Measurements from ENCODE around the gene TRAK2.
"Not testable (repeated sequence)": the region's sequence is repeated elsewhere in the genome, so short reads cannot be mapped to it uniquely, and the experiment has no call there.

The TRAK2 gene, protein sequence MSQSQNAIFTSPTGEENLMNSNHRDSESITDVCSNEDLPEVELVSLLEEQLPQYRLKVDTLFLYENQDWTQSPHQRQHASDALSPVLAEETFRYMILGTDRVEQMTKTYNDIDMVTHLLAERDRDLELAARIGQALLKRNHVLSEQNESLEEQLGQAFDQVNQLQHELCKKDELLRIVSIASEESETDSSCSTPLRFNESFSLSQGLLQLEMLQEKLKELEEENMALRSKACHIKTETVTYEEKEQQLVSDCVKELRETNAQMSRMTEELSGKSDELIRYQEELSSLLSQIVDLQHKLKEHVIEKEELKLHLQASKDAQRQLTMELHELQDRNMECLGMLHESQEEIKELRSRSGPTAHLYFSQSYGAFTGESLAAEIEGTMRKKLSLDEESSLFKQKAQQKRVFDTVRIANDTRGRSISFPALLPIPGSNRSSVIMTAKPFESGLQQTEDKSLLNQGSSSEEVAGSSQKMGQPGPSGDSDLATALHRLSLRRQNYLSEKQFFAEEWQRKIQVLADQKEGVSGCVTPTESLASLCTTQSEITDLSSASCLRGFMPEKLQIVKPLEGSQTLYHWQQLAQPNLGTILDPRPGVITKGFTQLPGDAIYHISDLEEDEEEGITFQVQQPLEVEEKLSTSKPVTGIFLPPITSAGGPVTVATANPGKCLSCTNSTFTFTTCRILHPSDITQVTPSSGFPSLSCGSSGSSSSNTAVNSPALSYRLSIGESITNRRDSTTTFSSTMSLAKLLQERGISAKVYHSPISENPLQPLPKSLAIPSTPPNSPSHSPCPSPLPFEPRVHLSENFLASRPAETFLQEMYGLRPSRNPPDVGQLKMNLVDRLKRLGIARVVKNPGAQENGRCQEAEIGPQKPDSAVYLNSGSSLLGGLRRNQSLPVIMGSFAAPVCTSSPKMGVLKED

GRCh38 chr2:201451292-201452057, at the start of gene TRAK2, which contains the start of gene STRADB:
TRAK2 (minus strand) TSS chr2:201451458; CDS start chr2:201420507, 30,951 bp downstream.
STRADB (plus strand) TSS chr2:201451740; CDS start chr2:201454841, 3,101 bp downstream.
- peak; percentile 90 for DNase-seq

DNA sequence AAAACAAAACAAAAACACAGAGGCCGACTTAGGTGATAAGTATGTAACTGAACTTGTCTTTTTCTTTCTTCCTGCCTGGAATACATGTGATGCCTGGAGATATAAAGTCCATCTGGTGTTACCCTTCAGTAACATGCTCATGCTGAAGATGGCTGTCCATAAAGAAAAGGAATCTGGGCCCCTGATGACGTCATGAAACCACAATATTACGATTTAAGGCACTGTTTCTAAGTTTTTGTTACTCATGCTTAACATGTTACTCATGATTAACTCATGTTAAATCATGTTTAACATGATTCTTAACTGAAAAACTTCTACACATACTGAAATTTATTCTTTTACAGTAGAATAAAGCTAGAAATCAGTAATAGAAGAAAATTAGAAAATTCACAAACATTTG, 49.3 kb upstream of the TRAK2 start:
- DNase-seq, result peak; percentile 8

- DNase-seq, result no peak
These were observed 45.5 kb upstream of the TRAK2 start for GRCh38 chr2:201496785-201497184.

GRCh38 chr2:201490291-201490690, 39.0 kb upstream of the TRAK2 start:
- no peak for DNase-seq

DNA sequence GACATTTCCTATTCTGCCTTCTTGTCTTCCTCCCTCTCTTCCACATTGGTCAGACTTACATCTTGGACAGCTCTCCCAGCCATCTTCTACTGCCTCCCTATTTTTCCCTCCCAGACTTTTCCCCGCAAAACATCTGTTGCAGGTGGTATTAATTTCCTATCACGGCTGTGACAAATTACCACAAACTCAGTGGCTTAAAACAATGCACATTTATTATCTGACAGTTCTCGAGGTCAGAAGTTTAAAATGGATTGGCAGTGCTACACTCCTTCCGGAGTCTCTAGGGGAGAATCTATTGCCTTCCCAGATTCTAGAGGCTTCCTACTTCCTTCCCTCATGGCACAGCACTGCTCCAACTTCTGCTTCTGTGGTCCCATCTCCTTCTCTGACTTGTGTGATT, 33.5 kb upstream of the TRAK2 start:
- DNase-seq, result no peak

- not testable (repeated sequence) for DNase-seq
These were observed 32.5 kb upstream of the TRAK2 start for GRCh38 chr2:201483758-201484157.

GRCh38 chr2:201483342-201483741, 32.1 kb upstream of the TRAK2 start:
- no peak for DNase-seq

- no peak for DNase-seq
These were observed 31.3 kb upstream of the TRAK2 start for GRCh38 chr2:201482543-201482942.

GRCh38 chr2:201472411-201472810, 21.2 kb upstream of the TRAK2 start:
- DNase-seq, result no peak

GRCh38 chr2:201471732-201472393, 20.6 kb upstream of the TRAK2 start:
- no peak for DNase-seq

- DNase-seq, result no peak
These were observed 19.8 kb upstream of the TRAK2 start for GRCh38 chr2:201470821-201471731.

- no peak for DNase-seq
These were observed 16.4 kb upstream of the TRAK2 start for GRCh38 chr2:201467666-201468065.

GRCh38 chr2:201466050-201466675, 14.9 kb upstream of the TRAK2 start:
- DNase-seq, result no peak

- no peak for DNase-seq
These were observed 14.3 kb upstream of the TRAK2 start for GRCh38 chr2:201465524-201465971.

DNA sequence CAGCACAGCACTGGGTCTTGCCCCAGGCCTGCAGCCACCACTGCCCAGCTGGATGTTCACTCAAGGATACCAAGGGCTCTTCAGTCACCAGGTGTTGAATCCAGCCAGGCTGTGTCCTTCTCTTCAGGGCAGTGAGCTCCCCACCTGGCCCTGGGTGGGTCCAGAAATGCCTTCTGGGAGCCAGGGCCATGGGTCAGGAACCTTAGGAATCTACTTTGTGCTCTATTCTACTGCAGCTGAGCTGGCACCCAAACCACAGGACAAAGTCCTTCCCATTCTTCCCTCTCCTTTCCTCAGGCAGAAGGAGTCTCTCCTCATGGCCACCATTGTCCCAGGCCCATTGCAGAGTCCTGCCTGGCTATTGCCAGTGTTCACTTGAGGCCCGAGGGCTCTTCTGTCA, 13.3 kb upstream of the TRAK2 start:
- DNase-seq, result no peak

DNA sequence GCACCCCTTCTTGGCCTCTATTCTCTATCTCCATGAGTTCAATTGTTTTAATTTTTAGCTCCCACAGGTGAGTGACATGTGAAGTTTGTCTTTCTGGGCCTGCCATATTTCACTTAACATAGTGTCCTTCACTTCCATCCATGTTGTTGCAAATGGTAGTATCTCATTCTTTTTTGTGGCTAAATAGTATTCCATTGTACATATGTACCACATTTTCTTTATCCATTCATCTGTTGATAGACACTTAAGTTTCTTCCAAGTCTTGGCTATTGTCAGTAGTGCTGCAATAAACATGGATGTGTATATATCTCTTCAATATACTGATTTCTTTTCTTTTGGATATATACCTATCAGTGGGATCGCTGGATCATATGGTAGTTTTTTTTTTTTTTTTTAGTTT, 9.3 kb upstream of the TRAK2 start:
- DNase-seq, result no peak

DNA sequence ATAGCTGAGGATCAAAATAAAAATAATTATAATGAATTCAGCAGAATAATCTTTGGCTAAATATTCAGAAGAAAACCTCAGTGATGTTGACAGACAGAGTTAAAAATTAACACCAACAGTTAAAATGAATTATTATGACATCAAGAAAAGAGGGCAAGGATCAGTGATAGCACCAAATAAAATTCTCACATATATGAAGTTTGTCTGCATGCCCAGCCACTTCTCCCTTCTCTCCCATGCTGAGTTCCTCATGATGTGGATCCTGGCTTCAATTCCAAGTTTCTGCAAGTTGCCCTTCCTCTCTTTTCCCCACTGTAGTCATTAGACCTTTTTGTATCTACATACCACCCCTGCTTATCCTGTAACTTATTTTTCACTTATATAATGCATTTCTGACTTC, 7.1 kb upstream of the TRAK2 start:
- DNase-seq, result no peak

GRCh38 chr2:201452922-201453643, 1.8 kb upstream of the TRAK2 start:
- no peak for DNase-seq

DNA sequence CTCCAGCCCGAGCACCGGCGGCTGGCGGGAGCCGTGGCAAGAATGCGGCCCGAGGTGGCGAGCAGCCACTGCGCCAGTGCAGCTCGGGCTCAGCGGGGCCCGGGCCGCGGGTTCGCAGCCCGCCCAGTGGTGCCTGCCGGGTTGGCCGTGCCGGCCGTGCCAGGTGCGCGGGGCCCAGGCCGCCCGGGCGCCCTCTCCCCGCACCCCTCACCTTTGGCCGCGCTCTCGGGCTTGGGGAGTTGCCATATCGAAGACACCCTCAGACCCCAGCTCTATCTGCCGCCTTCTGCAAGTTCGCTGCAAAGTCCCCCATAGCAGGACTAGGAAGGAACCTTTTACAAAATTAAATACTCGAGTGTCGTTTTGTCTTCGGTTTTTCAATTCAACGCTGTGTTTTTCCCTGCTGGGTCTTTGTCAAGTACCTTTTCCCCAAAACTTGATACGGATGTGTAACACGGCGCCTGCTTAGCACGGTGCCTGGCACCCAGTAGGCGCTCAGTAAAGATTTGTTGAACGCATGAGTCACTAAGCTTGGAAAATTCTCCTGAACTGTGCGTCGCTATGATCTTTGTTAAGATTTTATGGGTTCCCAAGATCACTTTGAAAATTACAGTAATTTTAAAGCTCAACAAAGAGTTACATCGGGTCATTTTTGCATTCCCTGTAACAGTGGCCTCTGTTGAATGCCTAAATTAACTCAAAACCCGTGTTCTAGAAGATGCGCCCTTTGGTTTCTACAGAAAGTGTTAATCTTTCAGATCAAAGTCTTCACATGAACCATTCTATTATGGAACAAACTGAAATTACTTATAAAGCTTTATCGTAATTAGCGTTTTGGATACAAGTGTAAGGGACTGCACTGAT, 1.0 kb upstream of the TRAK2 start:
- no peak for DNase-seq
